GM19193 (cell line): ENCODE measurements around the gene CIBAR2.

ENCODE experiments used
- POLR2A ChIP-seq: IDR thresholded peaks from 4 replicates; pipeline ENCODE4 v1.6.1; 2011; ENCODE audit not compliant: insufficient read depth, insufficient read length; ENCODE audit errors: extremely low read depth

Gene CIBAR2

GRCh38 chr16:85104147-85104546 is 8.1 kb downstream of the CIBAR2 start:
- TF ChIP-seq POLR2A: no peak

GRCh38 chr16:85103114-85104079 is 8.9 kb downstream of the CIBAR2 start:
- no peak for TF ChIP-seq POLR2A

- no peak for TF ChIP-seq POLR2A
Observed at GRCh38 chr16:85101956-85102630, 10.2 kb downstream of the CIBAR2 start.

- TF ChIP-seq POLR2A: no peak
Observed at GRCh38 chr16:85100265-85100664, 12.0 kb downstream of the CIBAR2 start.

GRCh38 chr16:85098565-85098964 is 13.7 kb downstream of the CIBAR2 start:
- TF ChIP-seq POLR2A: no peak

GRCh38 chr16:85096921-85097320 is 15.4 kb downstream of the CIBAR2 start:
- TF ChIP-seq POLR2A: no peak

- no peak for TF ChIP-seq POLR2A
Observed at GRCh38 chr16:85094812-85095211, 17.5 kb downstream of the CIBAR2 start.

GRCh38 chr16:85094176-85094805 is 18.0 kb downstream of the CIBAR2 start:
- TF ChIP-seq POLR2A: no peak

GRCh38 chr16:85093705-85094104 is 18.6 kb downstream of the CIBAR2 start:
- TF ChIP-seq POLR2A: no peak

GRCh38 chr16:85092851-85093250 is 19.4 kb downstream of the CIBAR2 start:
- TF ChIP-seq POLR2A: no peak

- no peak for TF ChIP-seq POLR2A
Observed at GRCh38 chr16:85092309-85092708, 20.0 kb downstream of the CIBAR2 start.

- no peak for TF ChIP-seq POLR2A
Observed at GRCh38 chr16:85091522-85091910, 20.8 kb downstream of the CIBAR2 start.

- no peak for TF ChIP-seq POLR2A
Observed at GRCh38 chr16:85090873-85091521, 21.3 kb downstream of the CIBAR2 start.

- no peak for TF ChIP-seq POLR2A
Observed at GRCh38 chr16:85090181-85090580, 22.1 kb downstream of the CIBAR2 start.

- no peak for TF ChIP-seq POLR2A
Observed at GRCh38 chr16:85089525-85089924, 22.7 kb downstream of the CIBAR2 start.

- TF ChIP-seq POLR2A: no peak
Observed at GRCh38 chr16:85088570-85089199, 23.6 kb downstream of the CIBAR2 start.
